HepG2 (cell line): ENCODE results near the gene ASB16. TPM values are rescaled to one million over a fixed set of nuclear protein-coding genes. Genes with fewer than 3 reads are reported as not detected.

ENCODE experiments used
- ATAC-seq: fragments of 200-7000 bp; cut with Tn5 transposase; 3 replicates; pipeline ENCODE4 v1.9.1; 2020; ENCODE audit warnings: mild to moderate bottlenecking, moderate library complexity
- BruUV-seq: library from RNA; stranded (reverse); fragments of 400-500 nt; replicated peaks from 2 replicates; lab custom pipeline; 2021; lab: Mats Ljungman, UMichigan
- CTCF ChIA-PET: fragments of 300-600 bp; formaldehyde crosslinking; extraction: SDS; loops from one replicate; lab custom pipeline; 2021; ENCODE audit warnings: low total read pairs, inconsistent platforms, low intra/inter-chr PET ratio; lab: Yijun Ruan, JAX
- POLR2A ChIA-PET: fragments of 350-600 bp; sonication (Branson Sonifier 250); formaldehyde crosslinking; loops from one replicate; lab custom pipeline; 2020; ENCODE audit warnings: antibody characterized with exemption, inconsistent platforms; lab: Yijun Ruan, JAX
- DNase-seq: peaks from one replicate; pipeline ENCODE4 v3.0.0-alpha.2; 2015; ENCODE audit warnings: low spot score
- FAIRE-seq: peaks from 3 replicates; lab custom pipeline; 2011; peaks lifted over from hg19 to GRCh38; lab: Jason Lieb, UNC
- H2AFZ ChIP-seq: one replicate; pipeline ENCODE4 v1.6.1; 2011; ENCODE audit warnings: low read length, inconsistent platforms
- H3K27ac ChIP-seq: fragments of 300-600 bp; 3 replicates; pipeline ENCODE4 v1.8.0; 2011; ENCODE audit warnings: mixed run types, mild to moderate bottlenecking, mixed read lengths, low read length, inconsistent platforms; ENCODE audit not compliant: insufficient read depth; ENCODE audit errors: extremely low read length
- H3K27me3 ChIP-seq, 2 experiments: fragments of 200-600 bp in 1 of 2; 2 replicates in 1 of 2; 3 replicates in 1 of 2; pipeline versions ENCODE4 v1.6.0 to v1.8.0; 2011; ENCODE audit warnings: low read length in 2 of 2, mild to moderate bottlenecking in 2 of 2, moderate library complexity in 2 of 2, inconsistent platforms in 1 of 2; ENCODE audit not compliant: insufficient read depth in 2 of 2, control insufficient read depth in 1 of 2
- H3K36me3 ChIP-seq, 2 experiments: fragments of 200-600 bp in 1 of 2; replicated peaks in 1 of 2; 2 replicates in 1 of 2; 3 replicates in 1 of 2; pipeline versions ENCODE4 v1.5.1 to v1.8.0; 2011; ENCODE audit warnings: low read length in 2 of 2, inconsistent platforms in 1 of 2; ENCODE audit not compliant: insufficient read depth in 2 of 2, control insufficient read depth in 1 of 2
- H3K4me1 ChIP-seq: 2 replicates; pipeline ENCODE4 v1.5.1; 2012; ENCODE audit warnings: low read length, inconsistent platforms; ENCODE audit not compliant: insufficient read depth
- H3K4me2 ChIP-seq: 2 replicates; pipeline ENCODE4 v1.6.0; 2011; ENCODE audit warnings: low read depth, low read length, inconsistent platforms
- H3K4me3 ChIP-seq, 3 experiments: fragments of 200-600 bp in 1 of 3; sonication (generic), shearing (Covaris generic) in 1 of 3; replicated peaks in 1 of 3; 2 replicates each; pipeline ENCODE4 v1.5.1; 2011 to 2016; ENCODE audit warnings: low read length in 3 of 3, inconsistent platforms in 2 of 3, low read depth in 2 of 3, mild to moderate bottlenecking in 2 of 3, control low read depth in 1 of 3, mixed read lengths in 1 of 3; ENCODE audit not compliant: insufficient read depth in 1 of 3
- H3K79me2 ChIP-seq: one replicate; pipeline ENCODE4 v1.6.1; 2011; ENCODE audit warnings: low read length, inconsistent platforms; ENCODE audit not compliant: insufficient read depth
- H3K9ac ChIP-seq: 2 replicates; pipeline ENCODE4 v1.6.0; 2011; ENCODE audit warnings: mild to moderate bottlenecking, low read depth, low read length, inconsistent platforms; ENCODE audit not compliant: insufficient read depth
- H3K9me3 ChIP-seq: 2 replicates; pipeline ENCODE4 v1.5.1; 2012; ENCODE audit warnings: mild to moderate bottlenecking, low read length
- H4K20me1 ChIP-seq: 2 replicates; pipeline ENCODE4 v1.6.0; 2011; ENCODE audit warnings: inconsistent platforms, mild to moderate bottlenecking, low read length, moderate library complexity; ENCODE audit not compliant: insufficient read depth
- GZF1 ChIP-seq: sonication (generic); formaldehyde crosslinking; IDR thresholded peaks from 2 replicates; pipeline ENCODE4 v1.5.1; 2020; ENCODE audit warnings: mild to moderate bottlenecking, missing genetic modification reagents
- LRRFIP1 ChIP-seq: sonication (generic); formaldehyde crosslinking; conservative IDR thresholded peaks from 2 replicates; pipeline ENCODE4 v1.4.0; 2020; ENCODE audit warnings: missing genetic modification reagents
- NR0B2 ChIP-seq: sonication (generic); formaldehyde crosslinking; IDR thresholded peaks from 2 replicates; pipeline ENCODE4 v1.4.0; 2020; ENCODE audit warnings: mild to moderate bottlenecking, missing genetic modification reagents
- PPARG ChIP-seq: conservative IDR thresholded peaks from 2 replicates; pipeline ENCODE4 v1.6.1; 2016; ENCODE audit warnings: missing biosample characterization, missing genetic modification reagents
- RAD21 ChIP-seq: fragments of 450-650 bp; formaldehyde crosslinking; IDR thresholded peaks from 2 replicates; pipeline ENCODE4 v1.5.0; 2020; ENCODE audit warnings: mild to moderate bottlenecking
- SIN3A ChIP-seq: IDR thresholded peaks from 2 replicates; pipeline ENCODE4 v1.6.1; 2011; ENCODE audit warnings: low read depth, mild to moderate bottlenecking, control low read depth, low read length, borderline replicate concordance
- TCF12 ChIP-seq, 2 experiments: fragments of 450-650 bp in 1 of 2; sonication (generic) in 1 of 2; formaldehyde crosslinking in 1 of 2; IDR thresholded peaks; 2 replicates each; pipeline versions ENCODE4 v1.6.1 to v1.8.0; 2017 to 2022; ENCODE audit warnings: antibody characterized with exemption in 1 of 2, mild to moderate bottlenecking in 1 of 2, missing genetic modification reagents in 1 of 2, moderate library complexity in 1 of 2
- TRIM24 ChIP-seq: sonication (generic); formaldehyde crosslinking; IDR thresholded peaks from 2 replicates; pipeline ENCODE4 v1.8.0; 2022; ENCODE audit warnings: mild to moderate bottlenecking, missing genetic modification reagents
- ZFY ChIP-seq: sonication (generic); formaldehyde crosslinking; IDR thresholded peaks from 2 replicates; pipeline ENCODE4 v1.4.0; 2020; ENCODE audit warnings: missing genetic modification reagents
- ZNF350 ChIP-seq: sonication (generic); formaldehyde crosslinking; IDR thresholded peaks from 2 replicates; pipeline ENCODE4 v1.4.0; 2020; ENCODE audit warnings: mild to moderate bottlenecking, low read depth, missing genetic modification reagents, borderline replicate concordance
- ZNF652 ChIP-seq: IDR thresholded peaks from 2 replicates; pipeline ENCODE4 v1.6.1; 2016; ENCODE audit warnings: low read depth, borderline replicate concordance
- ZNF761 ChIP-seq: sonication (generic); formaldehyde crosslinking; conservative IDR thresholded peaks from 2 replicates; pipeline ENCODE4 v1.4.0; 2020; ENCODE audit warnings: mild to moderate bottlenecking, missing genetic modification reagents
- WGBS: methylation state at CpG from one replicate; pipeline ENCODE4 v1.1.6; 2017; ENCODE audit warnings: low lambda C conversion rate; 5-methylcytosine and 5-hydroxymethylcytosine counted together
- in situ Hi-C: cut with HindIII; loops from 2 replicates; pipeline ENCODE4 v1.10.0; 2017; ENCODE audit warnings: low pct_unique_long_range_greater_than_20kb; ENCODE audit not compliant: extremely low pct_ligation_motif_present
- intact Hi-C: fragments of 100-400 bp; cut with micrococcal nuclease; formaldehyde crosslinking; loops from one replicate; pipeline ENCODE4 v1.10.0; 2022; ENCODE audit not compliant: unreplicated experiment
- polyA plus RNA-seq, 8 experiments: library from polyadenylated mRNA; depleted of rRNA in 3 of 8; stranded (reverse) in 7 of 8; unstranded in 1 of 8; fragments of >200 nt; fragmentation: Illumina TruSeq in 4 of 8; extraction: Trizol in 4 of 8; gene quantifications; 2 replicates each; pipeline versions ENCODE4 v1.2.1 to v1.2.3, GENCODE V29; 2011 to 2016; ENCODE audit warnings: low read depth in 4 of 8, missing spikeins in 1 of 8, mixed read lengths in 1 of 8; ENCODE audit not compliant: insufficient read depth in 1 of 8
- total RNA-seq, 5 experiments: library from RNA; depleted of rRNA; stranded (reverse); fragments of >200 nt; fragmentation: Illumina TruSeq; extraction: Trizol; gene quantifications; 2 replicates each; pipeline ENCODE4 v1.2.3, GENCODE V29; 2016; ENCODE audit warnings: low read depth in 1 of 5
- TF ChIP-seq, protein P1 (sequence below): sonication (generic); formaldehyde crosslinking; IDR thresholded peaks from 2 replicates; pipeline ENCODE4 v1.4.0; 2020; ENCODE audit warnings: missing genetic modification reagents
- TF ChIP-seq, protein P2 (sequence below): IDR thresholded peaks from 2 replicates; pipeline ENCODE4 v1.6.1; 2016; ENCODE audit warnings: missing biosample characterization, missing genetic modification reagents, low read depth

The ASB16 gene
- total and polyA plus RNA-seq, 2 of the 13 experiments (the other 11 are each of a cell fraction or from before 2014, with no cell fraction given): 0.07 TPM; not detected in 1

GRCh38 chr17:44198721-44199552 lies 28.4 kb downstream of the ASB16 start:
- ATAC-seq: peak; percentile 13
- in situ Hi-C loops (no loop called here), intact Hi-C loops (no loop called here)
- no TSS peak for BruUV-seq
- no peak for FAIRE-seq
- H2AFZ ChIP-seq: no peak overlapping the region
- peak overlapping the region; percentile 84 for H3K9ac ChIP-seq
- H3K27ac ChIP-seq: peak overlapping the region; percentile 77
- no peaks in the 10 kb centered on the region; a peak in 1 of 5 replicates for H3K27me3 ChIP-seq
- peak overlapping the region; percentile 73 to 91 (median 86) for H3K4me3 ChIP-seq
- WGBS: 1% methylated on average over 14 of the region's 68 CpGs
- peaks cover 14 to 34% of the 10 kb centered on the region in 2 experiments for H3K36me3 ChIP-seq
- ChIA-PET CTCF (no interaction called here), POLR2A (interaction anchor here (0.6 to 4.1 kb wide), 19 partner anchors 8 to 636 kb away, joined by 3 to 71 read pairs (median 5); partner anchors contain the start of genes GRN, HDAC5, RUNDC3A and TMUB2)
- peak overlapping the region; percentile 91 for H3K4me2 ChIP-seq
- no peak for DNase-seq
- H3K79me2 ChIP-seq: peaks cover 19% of the 10 kb centered on the region
- H4K20me1 ChIP-seq: 0 out of 2 replicates have a peak, but pooled peaks cover 7% of the 10 kb centered on the region
- no peaks in the 10 kb centered on the region for H3K9me3 ChIP-seq
- H3K4me1 ChIP-seq: peaks cover 38% of the 10 kb centered on the region
- TF ChIP-seq ZNF761 (CRISPR knock-in tag): peak; percentile 43; the same call in 1 of the 2 replicates
- no peak for TF ChIP-seq TCF12 (IDR thresholded peaks at IDR 0.05)
- TF ChIP-seq TCF12 (CRISPR knock-in tag; IDR thresholded peaks at IDR 0.05): 0 out of 2 replicates have a peak, but pooled peaks have one; percentile 37
- no peak for TF ChIP-seq TRIM24 (CRISPR knock-in tag)
- TF ChIP-seq, protein P1, sequence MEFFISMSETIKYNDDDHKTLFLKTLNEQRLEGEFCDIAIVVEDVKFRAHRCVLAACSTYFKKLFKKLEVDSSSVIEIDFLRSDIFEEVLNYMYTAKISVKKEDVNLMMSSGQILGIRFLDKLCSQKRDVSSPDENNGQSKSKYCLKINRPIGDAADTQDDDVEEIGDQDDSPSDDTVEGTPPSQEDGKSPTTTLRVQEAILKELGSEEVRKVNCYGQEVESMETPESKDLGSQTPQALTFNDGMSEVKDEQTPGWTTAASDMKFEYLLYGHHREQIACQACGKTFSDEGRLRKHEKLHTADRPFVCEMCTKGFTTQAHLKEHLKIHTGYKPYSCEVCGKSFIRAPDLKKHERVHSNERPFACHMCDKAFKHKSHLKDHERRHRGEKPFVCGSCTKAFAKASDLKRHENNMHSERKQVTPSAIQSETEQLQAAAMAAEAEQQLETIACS (CRISPR knock-in tag): no peak
- TF ChIP-seq ZNF350: peak; percentile 59
- TF ChIP-seq ZFY (CRISPR knock-in tag): 0 out of 2 replicates have a peak, but pooled peaks have one; percentile 22
- no peak for TF ChIP-seq GZF1 (CRISPR knock-in tag)
- peak; percentile 70; the same call in 1 of the 2 replicates for TF ChIP-seq SIN3A
- peak; percentile 43; the same call in 1 of the 2 replicates for TF ChIP-seq NR0B2 (CRISPR knock-in tag)
- peak; percentile 15; the same call in 1 of the 2 replicates for TF ChIP-seq RAD21
- TF ChIP-seq PPARG (CRISPR knock-in tag): no peak
- TF ChIP-seq, protein P2, sequence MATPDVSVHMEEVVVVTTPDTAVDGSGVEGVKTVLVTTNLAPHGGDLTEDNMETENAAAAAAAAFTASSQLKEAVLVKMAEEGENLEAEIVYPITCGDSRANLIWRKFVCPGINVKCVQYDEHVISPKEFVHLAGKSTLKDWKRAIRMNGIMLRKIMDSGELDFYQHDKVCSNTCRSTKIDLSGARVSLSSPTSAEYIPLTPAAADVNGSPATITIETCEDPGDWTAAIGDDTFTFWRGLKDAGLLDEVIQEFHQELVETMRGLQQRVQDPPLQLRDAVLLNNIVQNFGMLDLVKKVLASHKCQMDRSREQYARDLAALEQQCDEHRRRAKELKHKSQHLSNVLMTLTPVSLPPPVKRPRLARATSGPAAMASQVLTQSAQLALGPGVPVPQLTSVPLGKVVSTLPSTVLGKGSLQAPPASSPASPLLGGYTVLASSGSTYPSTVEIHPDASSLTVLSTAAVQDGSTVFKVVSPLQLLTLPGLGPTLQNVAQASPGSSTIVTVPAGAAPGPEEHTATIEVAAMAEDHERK (CRISPR knock-in tag): peak; percentile 25; the same call in 1 of the 2 replicates
- TF ChIP-seq ZNF652 (CRISPR knock-in tag): no peak
- TF ChIP-seq LRRFIP1 (CRISPR knock-in tag): no peak
